Measurements from ENCODE around the gene RAB34. TPM values are rescaled to one million over a fixed set of nuclear protein-coding genes. Genes with fewer than 3 reads are reported as not detected.

Gene RAB34
- total and polyA plus RNA-seq, 8 donors, result 35.6 to 101 (median 75.4) TPM

- no peak overlapping the region for H3K27ac ChIP-seq
- intact Hi-C loops (cut with DNase I; ENCODE audit: low total_unique reads), result no loop called here
- H3K27me3 ChIP-seq, result no peaks in the 10 kb centered on the region
- H3K4me1 ChIP-seq, result peaks cover 7 to 32% (median 20%) of the 10 kb centered on the region in 4 donors
- no peaks in the 10 kb centered on the region for H3K9me3 ChIP-seq
- DNase-seq, result no peak
- TF ChIP-seq EP300 (IDR thresholded peaks at IDR 0.05) (no peak), POLR2A (IDR thresholded peaks at IDR 0.05) (no peak), CTCF (IDR thresholded peaks at IDR 0.05) (no peak), POLR2AphosphoS5 (IDR thresholded peaks at IDR 0.05) (no peak)
- H3K36me3 ChIP-seq, result peaks cover 61 to 91% (median 87%) of the 10 kb centered on the region in 4 donors
- 57 to 71% (median 66%) methylated on average over 10 of the region's 10 CpGs for WGBS, 5 donors
- no peak overlapping the region for H3K4me3 ChIP-seq
Observed at GRCh38 chr17:28702026-28702751, 15.5 kb downstream of the RAB34 start.

GRCh38 chr17:28700830-28701492, 16.7 kb downstream of the RAB34 start:
- peaks cover 7 to 40% (median 20%) of the 10 kb centered on the region in 4 donors for H3K4me1 ChIP-seq
- intact Hi-C loops (cut with DNase I; ENCODE audit: low total_unique reads), result no loop called here
- TF ChIP-seq POLR2A (IDR thresholded peaks at IDR 0.05), result no peak
- TF ChIP-seq POLR2AphosphoS5 (IDR thresholded peaks at IDR 0.05), result no peak
- no peak for TF ChIP-seq CTCF (IDR thresholded peaks at IDR 0.05)
- no peak for TF ChIP-seq EP300 (IDR thresholded peaks at IDR 0.05)
- 90 to 94% (median 92%) methylated on average over 9 to 10 of the region's 10 CpGs for WGBS, 5 donors
- H3K9me3 ChIP-seq, result no peaks in the 10 kb centered on the region
- no peak overlapping the region for H3K4me3 ChIP-seq
- no peak for DNase-seq
- no peaks in the 10 kb centered on the region for H3K27me3 ChIP-seq
- H3K36me3 ChIP-seq, result peaks cover 74 to 100% (median 98%) of the 10 kb centered on the region in 4 donors
- H3K27ac ChIP-seq, result no peak overlapping the region

- no peak for DNase-seq
- intact Hi-C loops (cut with DNase I; ENCODE audit: low total_unique reads), result no loop called here
- Histone ChIP-seq H3K9me3 (no peaks in the 10 kb centered on the region), H3K36me3 (peaks cover 80 to 100% (median 98%) of the 10 kb centered on the region in 4 donors), H3K27ac (no peak overlapping the region), H3K27me3 (no peaks in the 10 kb centered on the region), H3K4me1 (peaks cover 7 to 40% (median 20%) of the 10 kb centered on the region in 4 donors), H3K4me3 (no peak overlapping the region)
- TF ChIP-seq CTCF (IDR thresholded peaks at IDR 0.05) (no peak), POLR2AphosphoS5 (IDR thresholded peaks at IDR 0.05) (no peak), POLR2A (IDR thresholded peaks at IDR 0.05) (no peak)
- WGBS, 5 donors, result 84 to 89% (median 87%) methylated on average over 3 to 8 of the region's 8 CpGs
Observed at GRCh38 chr17:28700278-28700677, 17.4 kb downstream of the RAB34 start.

- no peak overlapping the region for H3K4me3 ChIP-seq
- intact Hi-C loops (cut with DNase I; ENCODE audit: low total_unique reads), result no loop called here
- peak; percentile 76 to 86 for DNase-seq
- H3K9me3 ChIP-seq, result no peaks in the 10 kb centered on the region
- H3K4me1 ChIP-seq, result peaks cover 7 to 40% (median 20%) of the 10 kb centered on the region in 4 donors
- H3K36me3 ChIP-seq, result peaks cover 97 to 100% (median 100%) of the 10 kb centered on the region in 4 donors
- no peak for TF ChIP-seq POLR2A (IDR thresholded peaks at IDR 0.05)
- TF ChIP-seq POLR2AphosphoS5 (IDR thresholded peaks at IDR 0.05), result peak in 2 of 3 donors; percentile 81
- H3K27me3 ChIP-seq, result no peaks in the 10 kb centered on the region
- 35 to 62% (median 45%) methylated on average over 6 of the region's 6 CpGs for WGBS, 5 donors
- H3K27ac ChIP-seq, result peak overlapping the region; percentile 55 to 81 (median 66)
Observed at GRCh38 chr17:28698253-28698941, 19.3 kb downstream of the RAB34 start.
